ENCODE measurements around the gene ACSL6. TPM values are rescaled to one million over a fixed set of nuclear protein-coding genes. Genes with fewer than 3 reads are reported as not detected.

The ACSL6 gene
- total RNA-seq, 2 experiments from 2014 or later, result 3.3 to 4.7 TPM

DNA sequence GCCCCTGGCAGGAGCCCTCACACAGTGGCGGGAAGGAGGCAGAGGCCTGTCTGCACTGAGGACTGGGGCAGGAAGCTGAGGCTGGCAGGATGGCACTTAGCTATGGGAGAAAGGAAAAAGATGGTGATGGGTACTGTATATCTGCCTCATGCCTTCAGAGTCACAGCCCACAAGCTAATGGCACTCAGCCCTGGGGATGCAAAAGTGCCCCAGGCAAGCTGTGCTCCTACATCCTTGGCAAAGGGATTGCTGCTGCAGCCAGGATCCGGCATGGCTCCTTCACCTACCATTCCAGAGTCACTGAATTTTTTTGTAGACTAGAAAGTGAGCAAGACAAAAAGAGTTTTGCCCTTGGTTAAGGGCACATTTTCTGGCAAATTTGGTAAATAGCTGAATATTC, 8.7 kb downstream of the ACSL6 start:
- DNase-seq (no peak), ATAC-seq (no peak)
- no peaks in the 10 kb centered on the region for H3K9me3 Mint-ChIP-seq
- TF ChIP-seq, protein P1, sequence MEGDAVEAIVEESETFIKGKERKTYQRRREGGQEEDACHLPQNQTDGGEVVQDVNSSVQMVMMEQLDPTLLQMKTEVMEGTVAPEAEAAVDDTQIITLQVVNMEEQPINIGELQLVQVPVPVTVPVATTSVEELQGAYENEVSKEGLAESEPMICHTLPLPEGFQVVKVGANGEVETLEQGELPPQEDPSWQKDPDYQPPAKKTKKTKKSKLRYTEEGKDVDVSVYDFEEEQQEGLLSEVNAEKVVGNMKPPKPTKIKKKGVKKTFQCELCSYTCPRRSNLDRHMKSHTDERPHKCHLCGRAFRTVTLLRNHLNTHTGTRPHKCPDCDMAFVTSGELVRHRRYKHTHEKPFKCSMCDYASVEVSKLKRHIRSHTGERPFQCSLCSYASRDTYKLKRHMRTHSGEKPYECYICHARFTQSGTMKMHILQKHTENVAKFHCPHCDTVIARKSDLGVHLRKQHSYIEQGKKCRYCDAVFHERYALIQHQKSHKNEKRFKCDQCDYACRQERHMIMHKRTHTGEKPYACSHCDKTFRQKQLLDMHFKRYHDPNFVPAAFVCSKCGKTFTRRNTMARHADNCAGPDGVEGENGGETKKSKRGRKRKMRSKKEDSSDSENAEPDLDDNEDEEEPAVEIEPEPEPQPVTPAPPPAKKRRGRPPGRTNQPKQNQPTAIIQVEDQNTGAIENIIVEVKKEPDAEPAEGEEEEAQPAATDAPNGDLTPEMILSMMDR (IDR thresholded peaks at IDR 0.05), result no peak
- POLR2A ChIA-PET, result interaction anchor here (0.6 kb wide), 1 partner anchor 251 kb away, joined by 3 read pairs; no protein-coding TSS in a partner anchor
- CTCF ChIA-PET, result interaction anchor here (1.4 to 5.0 kb wide), 3 partner anchors 9 to 413 kb away, joined by 3 to 22 read pairs (median 4); partner anchors contain the start of gene ACSL6
- H3K4me1 Mint-ChIP-seq (ENCODE audit: low read depth), result peaks cover 44% of the 10 kb centered on the region
- H3K4me3 Mint-ChIP-seq, result no peak overlapping the region
- H3K36me3 Mint-ChIP-seq (ENCODE audit: low read depth), result no peaks in the 10 kb centered on the region
- no peaks in the 10 kb centered on the region for H3K27me3 Mint-ChIP-seq
- intact Hi-C loops (cut with micrococcal nuclease), result loop anchor here (10.0 kb wide), 1 partner anchor 578 kb away; no protein-coding TSS in a partner anchor
- H3K27ac Mint-ChIP-seq, result no peak overlapping the region

DNA sequence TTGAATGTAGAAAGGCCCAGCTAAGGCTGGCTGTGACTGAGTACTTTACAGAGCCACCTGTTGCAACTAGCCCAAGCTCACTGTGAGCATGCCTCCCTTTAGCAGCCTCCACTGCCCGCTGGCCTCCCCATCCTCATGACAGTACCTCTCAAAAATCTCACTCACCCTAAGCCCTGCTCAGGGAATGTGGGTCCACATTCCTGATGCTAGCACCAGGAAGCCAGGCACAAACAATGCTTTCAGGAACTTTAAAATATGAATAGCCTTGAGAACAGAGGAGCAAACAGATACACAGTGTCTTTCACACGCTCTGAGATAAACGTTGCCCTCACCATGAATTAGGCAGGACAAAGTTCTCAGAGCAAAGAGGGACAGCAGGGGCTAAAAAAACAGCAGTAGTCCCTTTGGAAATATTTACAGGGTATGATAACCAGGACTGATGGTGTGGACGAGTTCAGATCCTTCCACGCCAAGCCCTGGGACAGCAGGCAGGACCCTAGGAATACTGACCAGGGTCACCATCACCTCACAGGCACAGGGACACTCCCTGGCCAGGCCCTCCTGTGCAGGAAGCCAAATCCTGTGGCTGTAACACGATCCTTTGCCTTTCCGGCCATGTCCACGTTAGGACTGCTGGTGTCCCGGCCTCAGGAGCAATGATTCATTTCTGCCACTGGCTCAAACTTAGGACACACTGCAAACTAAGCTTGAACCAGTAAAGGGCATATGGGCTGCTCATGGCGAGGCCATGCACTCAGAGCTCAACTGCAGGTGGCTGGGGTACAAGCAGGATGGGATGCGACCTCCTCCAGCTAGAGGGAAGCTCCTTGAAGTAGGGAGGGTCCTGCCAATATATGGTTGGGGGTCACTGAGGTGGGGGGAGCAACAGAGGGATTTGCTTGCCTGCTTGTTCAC, 9.6 kb downstream of the ACSL6 start:
- no peak overlapping the region for H3K27ac Mint-ChIP-seq
- POLR2A ChIA-PET, result interaction anchor here (0.6 to 1.5 kb wide), 2 partner anchors 16 to 250 kb away, joined by 3 read pairs; no protein-coding TSS in a partner anchor
- TF ChIP-seq, protein P1 (IDR thresholded peaks at IDR 0.05), result no peak
- H3K4me3 Mint-ChIP-seq, result no peak overlapping the region
- H3K4me1 Mint-ChIP-seq (ENCODE audit: low read depth), result peaks cover 39% of the 10 kb centered on the region
- H3K9me3 Mint-ChIP-seq, result no peaks in the 10 kb centered on the region
- ATAC-seq (no peak), DNase-seq (no peak)
- H3K36me3 Mint-ChIP-seq (ENCODE audit: low read depth), result no peaks in the 10 kb centered on the region
- CTCF ChIA-PET, result interaction anchor here (1.2 to 5.0 kb wide), 4 partner anchors 10 to 412 kb away, joined by 3 to 22 read pairs (median 4); partner anchors contain the start of gene ACSL6
- no peaks in the 10 kb centered on the region for H3K27me3 Mint-ChIP-seq
- intact Hi-C loops (cut with micrococcal nuclease), result loop anchor here (10.0 kb wide), 1 partner anchor 577 kb away; no protein-coding TSS in a partner anchor

DNA sequence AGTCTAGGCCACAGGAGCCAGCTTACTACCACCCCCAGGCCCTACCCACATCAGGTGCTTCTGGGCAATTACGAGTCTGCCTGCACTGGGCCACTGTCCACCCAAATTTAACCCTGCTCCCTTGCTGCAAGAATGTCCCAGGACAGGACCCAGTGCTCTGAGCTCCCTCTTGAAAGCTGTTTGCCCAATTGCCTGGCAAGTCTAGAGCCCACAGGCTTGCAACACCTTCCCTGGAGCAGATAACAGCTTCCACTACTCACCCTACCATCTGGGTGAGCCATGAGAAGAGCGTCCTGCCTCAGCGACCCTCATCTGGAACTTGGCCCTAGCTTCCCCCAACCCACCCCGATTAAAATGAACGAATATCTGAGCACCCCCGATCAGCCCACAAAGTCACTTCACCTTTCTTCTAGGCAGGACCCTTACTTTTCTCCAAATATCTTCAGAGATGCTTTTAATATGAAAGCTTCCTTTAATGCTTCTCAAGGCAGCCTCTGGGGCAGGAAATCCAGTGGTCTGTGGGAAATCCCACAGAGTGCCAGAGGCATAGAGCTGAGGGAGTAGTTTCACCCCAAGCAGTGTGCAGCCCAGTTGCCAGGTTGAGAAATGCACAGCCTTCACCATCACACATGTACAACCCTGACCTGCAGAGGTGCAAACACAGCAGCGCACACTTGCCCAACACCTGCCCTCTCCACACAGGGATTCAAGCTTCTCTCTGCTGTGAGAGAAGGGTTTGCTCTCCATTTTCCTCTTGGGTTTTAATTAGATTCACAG, 10.6 kb downstream of the ACSL6 start:
- H3K27me3 Mint-ChIP-seq, result no peaks in the 10 kb centered on the region
- no peaks in the 10 kb centered on the region for H3K36me3 Mint-ChIP-seq (ENCODE audit: low read depth)
- peaks cover 42% of the 10 kb centered on the region for H3K4me1 Mint-ChIP-seq (ENCODE audit: low read depth)
- intact Hi-C loops (cut with micrococcal nuclease), result loop anchor here (10.0 kb wide), 1 partner anchor 576 kb away; no protein-coding TSS in a partner anchor
- H3K9me3 Mint-ChIP-seq, result no peaks in the 10 kb centered on the region
- peak overlapping the region; percentile 10 for H3K4me3 Mint-ChIP-seq
- TF ChIP-seq, protein P1 (IDR thresholded peaks at IDR 0.05), result no peak
- CTCF ChIA-PET, result interaction anchor here (0.9 to 5.0 kb wide), 5 partner anchors 20 to 411 kb away, joined by 4 to 22 read pairs (median 4); partner anchors contain the start of gene FNIP1
- no peak overlapping the region for H3K27ac Mint-ChIP-seq
- POLR2A ChIA-PET, result interaction anchor here (1.4 to 1.5 kb wide), 2 partner anchors 12 to 17 kb away, joined by 3 to 4 read pairs; no protein-coding TSS in a partner anchor
- DNase-seq, result peak; percentile 59
- peak; percentile 78 for ATAC-seq

DNA sequence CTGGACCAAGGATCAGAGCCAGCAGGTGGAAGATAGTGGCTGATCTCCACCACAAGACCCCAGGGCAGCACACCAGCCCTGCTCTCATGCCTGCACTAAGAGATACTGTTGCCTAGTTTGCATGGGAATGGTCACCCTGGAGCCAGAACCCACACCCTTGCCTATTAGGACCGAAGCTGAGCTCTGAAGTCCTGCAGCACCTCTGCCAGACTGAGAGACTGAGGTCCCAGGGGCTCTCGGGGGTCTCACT, 11.3 kb downstream of the ACSL6 start:
- Mint-ChIP-seq H3K9me3 (no peaks in the 10 kb centered on the region), H3K4me3 (no peak overlapping the region), H3K27ac (no peak overlapping the region), H3K27me3 (no peaks in the 10 kb centered on the region), H3K4me1 (ENCODE audit: low read depth) (peaks cover 42% of the 10 kb centered on the region), H3K36me3 (ENCODE audit: low read depth) (no peaks in the 10 kb centered on the region)
- ChIA-PET CTCF (interaction anchor here (1.1 to 5.0 kb wide), 5 partner anchors 7 to 411 kb away, joined by 4 to 33 read pairs (median 5); no protein-coding TSS in a partner anchor), POLR2A (interaction anchor here (1.4 to 1.5 kb wide), 2 partner anchors 12 to 18 kb away, joined by 3 to 4 read pairs; no protein-coding TSS in a partner anchor)
- DNase-seq (no peak), ATAC-seq (no peak)
- TF ChIP-seq, protein P1 (IDR thresholded peaks at IDR 0.05), result no peak
- intact Hi-C loops (cut with micrococcal nuclease), result loop anchor here (10.0 kb wide), 1 partner anchor 575 kb away; no protein-coding TSS in a partner anchor

Measured in activated CD8-positive, alpha-beta T cell treated with anti-CD3 and anti-CD28 coated beads for 36 hours (primary cell).